HCT116 (cell line): ENCODE results near the gene BMP2. TPM values are rescaled to one million over a fixed set of nuclear protein-coding genes. Genes with fewer than 3 reads are reported as not detected.

ENCODE experiments used
- ATAC-seq: fragments of 200-7000 bp; cut with Tn5 transposase; 2 replicates; pipeline ENCODE4 v1.9.1; 2020; ENCODE audit warnings: mild to moderate bottlenecking, moderate library complexity
- BruUV-seq: library from RNA; stranded (reverse); fragments of 400-500 nt; replicated peaks from 2 replicates; lab custom pipeline; 2021; lab: Mats Ljungman, UMichigan
- CTCF ChIA-PET: fragments of 300-600 bp; sonication (Branson Sonifier 250); formaldehyde crosslinking; loops from one replicate; lab custom pipeline; 2021; ENCODE audit warnings: antibody characterized with exemption; lab: Charles Lee
- POLR2A ChIA-PET: fragments of 300-600, 350-600 bp; sonication (Branson Sonifier 250); formaldehyde crosslinking; loops from one replicate; lab custom pipeline; 2021; ENCODE audit warnings: antibody characterized with exemption; lab: Charles Lee
- RAD21 ChIA-PET, 2 experiments: fragments of 300-600 bp; sonication (Branson Sonifier 250); formaldehyde crosslinking; loops; one replicate each; lab custom pipeline; 2023; ENCODE audit warnings: low total read pairs in 2 of 2; ENCODE audit not compliant: uncharacterized antibody in 2 of 2, unreplicated experiment in 2 of 2, low non-redundant PET in 1 of 2; lab: Charles Lee
- DNase-seq: peaks from one replicate; pipeline ENCODE4 v3.0.0-alpha.2; 2010; ENCODE audit warnings: low read depth, low spot score
- H2AFZ ChIP-seq: fragments of 200-600 bp; shearing (Covaris generic), sonication (generic); 2 replicates; pipeline ENCODE4 v1.6.1; 2017; ENCODE audit warnings: low read depth, mixed run types, mixed read lengths, antibody characterized with exemption, low read length; ENCODE audit not compliant: poor library complexity, severe bottlenecking
- H3K27ac ChIP-seq: 2 replicates; pipeline ENCODE4 v1.5.1; 2012; ENCODE audit warnings: low read depth, low read length
- H3K27me3 ChIP-seq: fragments of 200-600 bp; sonication (generic); 2 replicates; pipeline ENCODE4 v1.6.1; 2016; ENCODE audit warnings: mixed run types, low read length, mixed read lengths; ENCODE audit not compliant: insufficient read depth
- H3K36me3 ChIP-seq, 2 experiments: fragments of 200-500 bp in 1 of 2; fragments of 200-600 bp in 1 of 2; sonication (Bioruptor generic) in 1 of 2; sonication (generic) in 1 of 2; 2 replicates each; pipeline versions ENCODE4 v1.5.1 to v1.6.1; 2014 to 2016; ENCODE audit warnings: low read length in 2 of 2, inconsistent platforms in 1 of 2, mixed read lengths in 1 of 2, mixed run types in 1 of 2; ENCODE audit not compliant: insufficient read depth in 2 of 2, control insufficient read depth in 1 of 2
- H3K4me1 ChIP-seq, 2 experiments: fragments of 200-600 bp in 1 of 2; sonication (generic) in 1 of 2; 2 replicates each; pipeline versions ENCODE4 v1.5.1 to v1.6.1; 2012 to 2017; ENCODE audit warnings: low read length in 2 of 2, inconsistent platforms in 1 of 2, mild to moderate bottlenecking in 1 of 2, mixed read lengths in 1 of 2, mixed run types in 1 of 2, moderate library complexity in 1 of 2; ENCODE audit not compliant: insufficient read depth in 2 of 2, control insufficient read depth in 1 of 2
- H3K4me2 ChIP-seq: fragments of 200-600 bp; sonication (generic); 2 replicates; pipeline ENCODE4 v1.6.1; 2017; ENCODE audit warnings: mixed run types, low read length, mixed read lengths
- H3K4me3 ChIP-seq, 2 experiments: fragments of 200-600 bp in 1 of 2; sonication (generic) in 1 of 2; replicated peaks in 1 of 2; 2 replicates each; pipeline ENCODE4 v1.5.1; 2011 to 2016; ENCODE audit warnings: low read length in 2 of 2, control low read depth in 1 of 2, low read depth in 1 of 2, mild to moderate bottlenecking in 1 of 2, mixed read lengths in 1 of 2, mixed run types in 1 of 2
- H3K79me2 ChIP-seq: fragments of 200-600 bp; sonication (generic); 2 replicates; pipeline ENCODE4 v1.6.1; 2017; ENCODE audit warnings: mild to moderate bottlenecking, mixed run types, low read length, moderate library complexity, mixed read lengths; ENCODE audit not compliant: insufficient read depth
- H3K9ac ChIP-seq: fragments of 200-600 bp; sonication (generic); 2 replicates; pipeline ENCODE4 v1.6.1; 2016; ENCODE audit warnings: low read length, mixed read lengths
- H3K9me2 ChIP-seq: fragments of 200-600 bp; sonication (generic), shearing (Covaris generic); 2 replicates; pipeline ENCODE4 v1.6.1; 2017; ENCODE audit warnings: mixed run types, mild to moderate bottlenecking, moderate library complexity; ENCODE audit not compliant: insufficient read depth
- H3K9me3 ChIP-seq, 2 experiments: fragments of 200-500 bp in 1 of 2; fragments of 200-600 bp in 1 of 2; sonication (Bioruptor generic) in 1 of 2; sonication (generic) in 1 of 2; 2 replicates each; pipeline ENCODE4 v1.6.1; 2014 to 2017; ENCODE audit warnings: low read length in 2 of 2, mixed read lengths in 2 of 2, inconsistent platforms in 1 of 2, low read depth in 1 of 2, mild to moderate bottlenecking in 1 of 2, mixed run types in 1 of 2, moderate library complexity in 1 of 2; ENCODE audit not compliant: control insufficient read depth in 1 of 2, insufficient read depth in 1 of 2
- H4K20me1 ChIP-seq: fragments of 200-600 bp; sonication (generic), shearing (Covaris generic); 2 replicates; pipeline ENCODE4 v1.6.1; 2017; ENCODE audit warnings: mixed run types, mild to moderate bottlenecking, moderate library complexity; ENCODE audit not compliant: insufficient read depth
- CBX3 ChIP-seq: IDR thresholded peaks from 2 replicates; pipeline ENCODE4 v1.6.1; 2012; ENCODE audit warnings: low read depth
- CEBPB ChIP-seq: IDR thresholded peaks from 2 replicates; pipeline ENCODE4 v1.6.1; 2012; ENCODE audit warnings: low read depth
- EGR1 ChIP-seq: IDR thresholded peaks from 2 replicates; pipeline ENCODE4 v1.6.1; 2012; ENCODE audit warnings: low read depth
- ELF1 ChIP-seq: IDR thresholded peaks from 2 replicates; pipeline ENCODE4 v1.6.1; 2012; ENCODE audit warnings: low read depth, borderline replicate concordance
- EZH2 ChIP-seq: fragments of 200-600 bp; sonication (generic); IDR thresholded peaks from 2 replicates; pipeline ENCODE4 v1.6.1; 2017; ENCODE audit warnings: antibody characterized with exemption, mixed run types
- FOSL1 ChIP-seq: IDR thresholded peaks from 2 replicates; pipeline ENCODE4 v1.6.1; 2012; ENCODE audit warnings: low read depth
- POLR2A ChIP-seq: IDR thresholded peaks from 2 replicates; pipeline ENCODE4 v1.7.0; 2011; ENCODE audit warnings: borderline replicate concordance; ENCODE audit not compliant: insufficient read depth, insufficient read length; ENCODE audit errors: extremely low read depth
- POLR2AphosphoS5 ChIP-seq: IDR thresholded peaks from 2 replicates; pipeline ENCODE4 v1.6.1; 2011; ENCODE audit warnings: mild to moderate bottlenecking, low read depth, low read length, moderate library complexity
- RAD21 ChIP-seq: IDR thresholded peaks from 2 replicates; pipeline ENCODE4 v1.6.1; 2012; ENCODE audit warnings: low read depth, mild to moderate bottlenecking
- REST ChIP-seq: IDR thresholded peaks from 2 replicates; pipeline ENCODE4 v1.6.1; 2012; ENCODE audit warnings: low read depth
- SIN3A ChIP-seq: IDR thresholded peaks from 2 replicates; pipeline ENCODE4 v1.6.1; 2012; ENCODE audit warnings: low read depth
- SRF ChIP-seq: IDR thresholded peaks from 2 replicates; pipeline ENCODE4 v1.6.1; 2012; ENCODE audit warnings: low read depth
- YY1 ChIP-seq: IDR thresholded peaks from 2 replicates; pipeline ENCODE4 v1.6.1; 2011; ENCODE audit warnings: low read length, low read depth, moderate library complexity, mild to moderate bottlenecking; ENCODE audit not compliant: insufficient replicate concordance; ENCODE audit errors: extremely low read depth
- ZBTB33 ChIP-seq: IDR thresholded peaks from 2 replicates; pipeline ENCODE4 v1.6.1; 2011; ENCODE audit warnings: mild to moderate bottlenecking, low read length, moderate library complexity; ENCODE audit not compliant: insufficient replicate concordance; ENCODE audit errors: extremely low read depth
- ZFX ChIP-seq: fragments of 450-650 bp; IDR thresholded peaks from 2 replicates; pipeline ENCODE4 v1.6.1; 2017
- ZNF274 ChIP-seq: fragments of 200-500 bp; sonication (Bioruptor generic); IDR thresholded peaks from 2 replicates; pipeline ENCODE4 v1.6.1; 2014; ENCODE audit warnings: mild to moderate bottlenecking, low read depth, low read length, inconsistent platforms
- intact Hi-C: fragments of 100-400 bp; cut with micrococcal nuclease; formaldehyde crosslinking; loops from 2 replicates; pipeline ENCODE4 v1.10.0; 2022
- total RNA-seq: library from RNA; stranded (reverse); gene quantifications from one replicate; pipeline ENCODE4 v1.2.1, GENCODE V29; 2021; ENCODE audit not compliant: unreplicated experiment
- TF ChIP-seq, protein P1 (sequence below): IDR thresholded peaks from 2 replicates; pipeline ENCODE4 v1.6.1; 2012

The BMP2 gene
- total RNA-seq, 1 experiment from 2014 or later = 0.15 TPM

GRCh38 chr20:6740096-6740495 lies 27.4 kb upstream of the BMP2 start:
- BruUV-seq = no TSS peak
- Histone ChIP-seq H3K9ac (no peak overlapping the region), H3K4me3 (no peak overlapping the region), H4K20me1 (no peaks in the 10 kb centered on the region), H3K4me1 (no peaks in the 10 kb centered on the region), H3K27ac (no peak overlapping the region), H2AFZ (no peak overlapping the region), H3K36me3 (no peaks in the 10 kb centered on the region; a peak in 1 of 4 replicates), H3K79me2 (no peaks in the 10 kb centered on the region), H3K4me2 (no peak overlapping the region), H3K9me2 (no peaks in the 10 kb centered on the region), H3K9me3 (peaks cover 4 to 26% of the 10 kb centered on the region in 2 experiments; a peak in 3 of 4 replicates), H3K27me3 (no peaks in the 10 kb centered on the region)
- POLR2A ChIA-PET = no interaction called here
- no peak for DNase-seq
- RAD21 ChIA-PET = no interaction called here
- ATAC-seq = no peak
- TF ChIP-seq POLR2A = no peak
- no peak for TF ChIP-seq ZBTB33
- no peak for TF ChIP-seq YY1
- TF ChIP-seq SRF = no peak
- TF ChIP-seq EGR1 = no peak
- no peak for TF ChIP-seq EZH2
- TF ChIP-seq CEBPB = no peak
- no peak for TF ChIP-seq ZNF274
- no peak for TF ChIP-seq ZFX
- TF ChIP-seq SIN3A = no peak
- no peak for TF ChIP-seq REST
- no peak for TF ChIP-seq CBX3
- TF ChIP-seq RAD21 = no peak
- TF ChIP-seq FOSL1 = no peak
- TF ChIP-seq POLR2AphosphoS5 = no peak
- TF ChIP-seq ELF1 = no peak
- TF ChIP-seq, protein P1, sequence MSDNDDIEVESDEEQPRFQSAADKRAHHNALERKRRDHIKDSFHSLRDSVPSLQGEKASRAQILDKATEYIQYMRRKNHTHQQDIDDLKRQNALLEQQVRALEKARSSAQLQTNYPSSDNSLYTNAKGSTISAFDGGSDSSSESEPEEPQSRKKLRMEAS = no peak
- CTCF ChIA-PET = no interaction called here
- intact Hi-C loops = no loop called here
